CD4-positive, alpha-beta T cell treated with Interferon gamma for 1 hour (primary cell): ENCODE results near the gene HS2ST1.
"Not testable (repeated sequence)": the region's sequence is repeated elsewhere in the genome, so short reads cannot be mapped to it uniquely, and the experiment has no call there.

Experiments
- DNase-seq: peaks from one replicate; pipeline ENCODE4 v3.0.0-alpha.2; 2020

Gene HS2ST1

GRCh38 chr1:86914601-86914997 is at the start of gene HS2ST1:
Gene HS2ST1 (plus strand): TSS chr1:86914635.
- no peak for DNase-seq

GRCh38 chr1:86865973-86866637 is 48.3 kb upstream of the HS2ST1 start:
- peak; percentile 5 for DNase-seq

GRCh38 chr1:86866665-86867064 is 47.8 kb upstream of the HS2ST1 start:
- no peak for DNase-seq

- not testable (repeated sequence) for DNase-seq
Measured at GRCh38 chr1:86867278-86867677, 47.2 kb upstream of the HS2ST1 start.

GRCh38 chr1:86868477-86868876 is 46.0 kb upstream of the HS2ST1 start:
- DNase-seq: no peak

GRCh38 chr1:86871001-86871400 is 43.4 kb upstream of the HS2ST1 start:
- DNase-seq: no peak

GRCh38 chr1:86872086-86872485 is 42.3 kb upstream of the HS2ST1 start:
- no peak for DNase-seq

- DNase-seq: no peak
Measured at GRCh38 chr1:86875722-86876121, 38.7 kb upstream of the HS2ST1 start.

GRCh38 chr1:86887479-86888162 is 26.8 kb upstream of the HS2ST1 start:
- DNase-seq: no peak

GRCh38 chr1:86888327-86888726 is 26.1 kb upstream of the HS2ST1 start:
- DNase-seq: no peak

- DNase-seq: not testable (repeated sequence)
Measured at GRCh38 chr1:86899401-86899800, 15.0 kb upstream of the HS2ST1 start.

- DNase-seq: no peak
Measured at GRCh38 chr1:86905875-86906274, 8.6 kb upstream of the HS2ST1 start.

- no peak for DNase-seq
Measured at GRCh38 chr1:86906419-86906818, 8.0 kb upstream of the HS2ST1 start.

GRCh38 chr1:86912281-86912900 is 2.0 kb upstream of the HS2ST1 start:
- DNase-seq: no peak

- DNase-seq: peak; percentile 15
Measured at GRCh38 chr1:86913399-86913895, 988 bp upstream of the HS2ST1 start.

GRCh38 chr1:86913896-86914600 is 387 bp upstream of the HS2ST1 start, which contains the start of gene SELENOF:
Gene SELENOF (minus strand): TSS chr1:86914126. CDS start chr1:86914111, 15 bp downstream.
- DNase-seq: peak; percentile 100

GRCh38 chr1:86914998-86915736 is 732 bp downstream of the HS2ST1 start:
- peak; percentile 28 for DNase-seq

GRCh38 chr1:86915737-86916235 is 1.4 kb downstream of the HS2ST1 start:
- DNase-seq: no peak

GRCh38 chr1:86916752-86917151 is 2.3 kb downstream of the HS2ST1 start:
- DNase-seq: no peak

- DNase-seq: no peak
Measured at GRCh38 chr1:86922445-86922844, 8.0 kb downstream of the HS2ST1 start.

GRCh38 chr1:86924324-86924960 is 10.0 kb downstream of the HS2ST1 start:
- no peak for DNase-seq

GRCh38 chr1:86925742-86926141 is 11.3 kb downstream of the HS2ST1 start:
- DNase-seq: no peak
